Activated CD4-positive, alpha-beta T cell treated with anti-CD3 and anti-CD28 coated beads for 4 hours (primary cell): ENCODE data around the gene SPAG16.
"Not testable (repeated sequence)": the region's sequence is repeated elsewhere in the genome, so short reads cannot be mapped to it uniquely, and the experiment has no call there.

Experiments
- DNase-seq, 2 donors: peaks; one replicate each; pipeline ENCODE4 v3.0.0-alpha.2; 2020

The SPAG16 gene

DNA sequence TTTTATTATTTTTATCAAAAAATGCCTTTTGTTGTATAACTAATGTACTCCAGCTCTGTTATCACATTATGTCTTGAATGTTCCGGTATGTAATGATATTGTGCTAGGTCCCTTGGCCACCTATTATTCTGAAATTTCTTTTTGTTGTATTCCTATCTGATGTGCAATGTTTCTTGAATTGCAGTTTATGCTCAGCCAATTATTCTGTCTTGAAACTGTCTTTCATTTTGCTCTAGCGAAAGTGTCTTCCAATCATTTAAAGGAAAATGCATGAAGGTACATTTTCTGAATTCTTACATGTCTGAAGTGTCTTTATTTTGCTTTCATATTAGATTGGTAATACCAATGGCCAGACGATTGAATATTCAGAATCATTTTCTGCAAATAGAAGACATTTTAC lies 277.5 kb downstream of the SPAG16 start:
- no peak for DNase-seq

DNA sequence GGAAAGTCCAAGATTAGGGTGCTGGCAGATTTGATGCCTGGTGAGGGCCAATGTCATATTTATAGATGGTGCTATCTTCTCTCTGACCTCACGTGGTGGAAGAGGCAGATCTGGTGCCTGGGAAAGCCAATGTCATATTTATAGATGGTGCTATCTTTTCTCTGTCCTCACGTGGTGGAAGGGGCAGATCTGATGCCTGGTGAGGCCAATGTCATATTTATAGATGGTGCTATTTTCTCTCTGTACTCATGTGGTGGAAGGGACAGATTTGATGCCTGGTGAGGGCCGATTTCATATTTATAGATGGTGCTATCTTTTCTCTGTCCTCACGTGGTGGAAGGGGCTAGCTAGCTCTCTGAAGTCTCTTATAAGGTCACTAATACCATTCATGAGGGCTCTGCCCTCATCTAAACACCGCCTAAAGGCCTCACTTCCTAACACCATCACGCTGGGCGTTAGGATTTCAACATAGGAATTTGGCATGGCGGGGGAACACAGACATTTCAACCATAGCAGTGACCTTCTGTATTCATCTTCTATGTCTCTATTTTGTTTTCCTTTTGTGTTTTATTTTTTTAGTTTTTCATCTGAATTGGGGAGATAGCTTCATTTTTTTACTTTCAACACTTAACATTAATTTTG lies 278.4 kb downstream of the SPAG16 start:
- DNase-seq: no peak

DNA sequence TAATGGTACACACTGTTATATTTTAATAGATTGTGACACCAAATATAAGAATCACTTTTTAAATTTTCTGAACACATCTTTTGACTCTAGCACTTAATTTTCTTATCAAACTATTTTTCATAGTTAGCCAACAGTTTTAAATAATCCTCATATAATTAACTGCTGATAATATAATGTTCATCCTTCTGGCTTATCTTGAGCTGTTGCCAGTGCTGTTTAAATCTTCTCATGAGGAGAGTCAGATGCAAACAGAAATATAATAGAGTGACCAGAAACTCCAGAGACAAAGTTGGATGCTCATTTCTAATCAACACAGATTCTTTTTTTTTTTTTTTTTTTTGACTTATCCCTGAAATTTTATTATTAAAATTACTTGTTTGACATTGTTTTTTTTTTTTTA lies 282.6 kb downstream of the SPAG16 start:
- no peak for DNase-seq

DNA sequence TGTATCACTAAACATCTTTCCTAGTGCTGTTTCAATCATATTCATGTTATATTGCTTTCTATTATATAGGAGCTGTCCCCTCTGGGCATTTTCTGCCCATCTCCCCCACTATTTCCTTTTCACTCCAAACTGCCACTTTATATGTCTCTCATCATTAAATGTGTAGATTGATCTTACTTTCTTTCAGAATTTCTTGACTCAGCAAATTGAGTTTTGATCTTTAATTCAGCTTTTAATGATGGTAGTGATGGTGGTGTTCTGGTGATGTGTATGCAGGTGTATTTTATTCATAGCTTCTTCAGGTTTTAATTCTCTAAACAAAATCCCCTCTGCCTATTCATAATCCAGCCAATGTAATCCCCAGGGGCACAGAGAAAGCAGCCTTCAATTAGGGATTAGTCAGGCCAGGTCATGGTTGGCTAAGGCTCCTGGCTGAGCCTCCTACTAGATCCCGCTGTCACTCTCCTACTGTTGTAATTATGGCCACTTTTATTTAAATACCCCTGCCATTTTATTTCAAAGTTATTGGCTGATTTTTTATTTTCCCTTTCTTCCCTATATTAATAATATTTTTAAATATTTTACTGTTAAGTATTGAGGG lies 325.4 kb downstream of the SPAG16 start:
- DNase-seq: no peak

GRCh38 chr2:213627054-213627710 lies 342.9 kb downstream of the SPAG16 start:
- no peak for DNase-seq

DNA sequence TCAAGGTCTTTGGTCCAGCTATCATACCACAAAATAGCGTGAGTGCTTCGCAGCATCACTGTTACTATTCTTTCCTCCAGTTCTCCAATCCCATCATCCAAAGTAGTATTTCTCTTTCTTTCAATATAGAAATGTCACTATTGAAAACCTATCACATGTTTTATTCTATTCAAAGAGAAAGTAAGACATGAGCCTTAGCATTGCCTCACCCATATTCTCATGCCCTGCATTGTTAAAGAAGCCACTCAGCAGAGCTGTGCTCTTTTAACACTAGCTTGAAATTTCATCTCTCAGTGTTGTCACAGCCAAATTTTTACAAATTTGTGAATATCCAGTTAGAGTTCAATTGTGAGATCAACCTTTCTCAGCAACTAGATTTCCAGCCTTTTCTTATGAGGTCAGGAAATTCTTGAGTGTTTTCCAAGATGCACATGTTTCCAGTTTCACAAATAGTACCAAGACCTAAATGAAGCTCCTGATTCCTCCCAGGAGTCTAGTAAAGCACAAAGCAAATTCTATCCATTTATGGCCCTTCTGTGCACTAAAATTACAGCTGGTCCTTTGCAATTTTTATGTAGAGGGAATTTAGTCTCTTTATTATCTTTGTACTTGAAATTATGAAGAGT lies 343.7 kb downstream of the SPAG16 start:
- no peak for DNase-seq

- DNase-seq: no peak
Observed at GRCh38 chr2:213640738-213641425, 356.6 kb downstream of the SPAG16 start.

GRCh38 chr2:213644926-213645325 lies 360.7 kb downstream of the SPAG16 start:
- no peak for DNase-seq

DNA sequence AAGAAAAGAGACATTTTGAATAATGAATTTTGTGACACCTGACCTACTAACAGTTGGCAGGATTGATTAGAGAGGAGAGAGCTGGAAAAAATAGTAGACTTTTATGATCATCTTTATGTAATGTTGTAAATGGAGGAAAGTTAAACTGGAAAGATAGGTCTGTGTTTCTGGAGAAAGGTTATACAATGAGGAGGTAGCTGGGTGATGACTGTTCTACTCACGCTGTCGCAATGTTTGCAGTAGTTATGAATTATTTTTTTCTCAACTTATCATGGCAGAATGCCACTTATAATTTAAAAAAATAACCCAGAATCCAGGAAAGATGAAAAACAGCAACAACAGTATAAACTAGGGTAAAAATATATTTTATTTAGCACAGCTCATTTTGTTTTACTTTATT lies 364.9 kb downstream of the SPAG16 start:
- DNase-seq: no peak

GRCh38 chr2:213664817-213665216 lies 380.6 kb downstream of the SPAG16 start:
- DNase-seq: no peak

GRCh38 chr2:213669657-213670056 lies 385.4 kb downstream of the SPAG16 start:
- DNase-seq: no peak

DNA sequence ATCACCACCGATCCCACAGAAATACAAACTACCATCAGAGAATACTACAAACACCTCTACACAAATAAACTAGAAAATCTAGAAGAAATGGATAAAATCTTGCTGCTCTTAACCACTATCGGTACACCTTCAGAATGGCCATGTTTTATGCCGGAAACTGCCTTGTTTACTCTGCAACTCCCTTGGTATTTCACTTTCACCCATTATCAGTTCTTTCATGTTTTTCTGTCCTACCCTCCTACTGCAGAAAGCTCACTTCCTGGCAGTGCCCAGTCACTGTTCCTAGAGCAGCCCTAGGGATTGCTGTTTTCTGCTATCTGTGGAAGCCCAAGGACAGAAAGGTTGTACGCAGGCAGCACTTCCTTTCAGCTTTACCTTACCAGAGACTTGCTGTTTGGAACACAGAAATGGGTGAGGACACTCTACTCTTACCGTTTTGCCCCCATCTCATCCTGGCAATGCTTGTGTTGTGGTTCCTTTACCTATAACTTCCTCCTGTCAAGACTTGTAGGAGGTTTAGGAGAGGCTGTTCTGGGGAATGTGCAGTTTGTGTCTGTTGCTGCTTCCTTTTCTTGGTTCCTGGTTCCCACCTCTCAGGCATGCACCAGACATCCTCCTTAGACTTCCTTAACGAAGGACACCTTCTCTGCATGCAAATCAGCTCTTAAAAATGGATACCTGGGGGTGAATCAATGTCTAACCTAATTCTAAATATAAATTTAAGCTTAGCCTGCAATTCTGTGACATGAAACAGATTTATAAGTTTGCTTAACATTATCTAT lies 394.4 kb downstream of the SPAG16 start:
- no peak for DNase-seq

DNA sequence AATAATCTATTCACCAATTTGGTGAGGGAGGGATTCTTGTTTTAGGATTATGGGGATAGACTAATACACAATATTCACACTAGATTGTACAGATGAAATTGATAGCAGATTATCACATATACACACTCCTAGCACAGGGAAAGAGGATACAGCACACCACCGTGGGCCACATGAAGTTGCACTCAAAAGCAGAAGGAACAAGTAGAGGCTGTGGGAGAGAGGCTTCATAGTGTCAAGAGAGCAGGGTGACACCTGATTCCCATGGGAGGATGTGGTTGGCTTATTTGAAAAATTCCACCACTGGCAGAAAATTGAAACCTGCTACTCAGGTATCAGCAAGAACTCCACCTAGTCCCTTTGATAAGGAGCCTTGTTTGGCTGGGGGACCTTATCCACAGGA lies 395.6 kb downstream of the SPAG16 start:
- no peak for DNase-seq

- DNase-seq: no peak
Observed at GRCh38 chr2:213682276-213682675, 398.0 kb downstream of the SPAG16 start.

- no peak for DNase-seq
Observed at GRCh38 chr2:213688133-213688532, 403.9 kb downstream of the SPAG16 start.

DNA sequence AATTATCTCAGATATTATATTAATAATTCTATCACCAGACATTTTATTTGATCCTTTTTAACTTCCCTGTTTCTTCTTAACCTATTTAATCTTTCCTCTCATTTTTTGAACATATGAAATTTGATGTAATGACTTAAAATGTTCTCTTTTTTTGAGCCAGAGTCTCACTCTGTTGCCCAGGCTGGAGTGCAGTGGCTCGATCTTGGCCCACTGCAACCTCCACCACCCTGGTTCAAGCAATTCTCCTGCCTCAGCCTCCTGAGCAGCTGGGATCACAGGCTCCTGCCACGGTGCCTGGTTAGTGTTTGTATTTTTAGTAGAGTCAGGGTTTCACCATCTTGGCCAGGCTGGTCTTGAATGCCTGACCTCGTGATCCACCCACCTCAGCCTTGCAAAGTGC lies 404.6 kb downstream of the SPAG16 start:
- not testable (repeated sequence) for DNase-seq

DNA sequence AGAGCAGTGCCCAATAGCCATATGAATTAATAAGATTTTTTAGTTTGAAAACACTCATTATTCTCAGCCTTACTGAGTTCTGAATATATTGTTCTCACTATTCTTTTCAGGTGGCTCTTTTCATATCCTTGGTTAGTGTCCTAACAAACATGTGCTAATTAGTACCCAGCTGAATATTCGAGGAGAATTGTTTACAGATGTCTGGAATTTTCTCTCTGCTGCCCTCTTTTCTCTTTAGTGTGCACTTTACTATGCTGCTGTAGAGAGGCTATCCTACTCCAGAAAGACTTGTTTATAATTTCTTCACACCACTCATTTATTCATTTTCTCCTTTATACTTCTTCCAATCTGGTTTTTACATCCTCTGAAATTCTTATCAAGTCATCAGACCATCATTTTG lies 405.3 kb downstream of the SPAG16 start:
- no peak for DNase-seq

DNA sequence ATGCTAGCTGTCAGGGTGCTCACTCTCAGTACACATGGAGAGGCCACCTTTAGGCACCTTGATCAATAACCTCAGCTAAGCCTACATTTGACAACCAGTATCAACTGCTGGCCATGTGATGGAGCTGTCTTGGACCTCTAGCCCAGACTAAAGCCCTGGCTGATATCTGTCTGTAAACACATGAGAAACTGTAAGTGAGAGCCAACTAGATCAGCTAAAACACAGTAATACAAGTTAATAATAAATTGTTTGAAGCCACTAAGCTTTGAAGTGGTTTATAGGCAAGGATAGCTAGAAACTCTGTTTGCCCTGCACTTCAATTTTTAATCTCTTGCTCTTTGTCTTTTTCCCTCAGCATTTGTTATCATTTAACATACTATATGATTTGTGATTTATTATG lies 407.1 kb downstream of the SPAG16 start:
- no peak for DNase-seq

GRCh38 chr2:213696442-213696841 lies 412.2 kb downstream of the SPAG16 start:
- DNase-seq: no peak

- DNase-seq: not testable (repeated sequence)
Observed at GRCh38 chr2:213701365-213701764, 417.1 kb downstream of the SPAG16 start.

GRCh38 chr2:213703406-213704098 lies 419.3 kb downstream of the SPAG16 start:
- no peak for DNase-seq

GRCh38 chr2:213710164-213710563 lies 425.9 kb downstream of the SPAG16 start:
- DNase-seq: no peak
